ENCODE data around the gene TFCP2. TPM values are rescaled to one million over a fixed set of nuclear protein-coding genes. Genes with fewer than 3 reads are reported as not detected.

TFCP2 gene
- total RNA-seq, 1 donor, result 10.8 TPM

GRCh38 chr12:51049525-51049924, 123.4 kb downstream of the TFCP2 start:
- DNase-seq (ENCODE audit: low read depth in 2 of 3, low spot score in 2 of 3), result no peak

DNA sequence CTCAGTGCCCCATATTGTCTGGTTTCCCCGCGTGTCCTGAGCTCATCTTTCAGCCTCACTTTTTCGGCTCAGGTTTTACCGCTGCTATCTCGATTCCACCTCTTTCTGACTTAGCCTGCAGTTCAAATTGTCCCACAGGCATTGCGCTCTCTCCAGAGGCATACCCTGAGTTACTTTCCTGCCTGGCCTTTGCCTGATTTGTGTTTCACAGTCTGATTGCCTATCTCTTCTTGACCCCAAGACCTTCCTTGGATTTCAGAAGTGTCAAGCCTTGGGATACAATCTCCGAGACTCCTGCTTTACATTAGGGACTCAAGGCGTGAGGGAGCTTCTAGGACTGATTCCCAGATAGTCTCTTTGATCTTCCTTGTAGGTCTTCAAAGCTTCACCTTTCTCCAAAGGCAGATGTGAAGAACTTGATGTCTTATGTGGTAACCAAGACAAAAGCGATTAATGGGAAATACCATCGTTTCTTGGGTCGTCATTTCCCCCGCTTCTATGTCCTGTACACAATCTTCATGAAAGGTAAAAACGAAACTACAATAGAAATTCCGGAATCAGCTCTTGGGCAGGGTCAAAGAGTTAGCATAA, 124.2 kb downstream of the TFCP2 start:
- peak in 1 of 3 donors; percentile 14 for DNase-seq (ENCODE audit: low read depth in 2 of 3, low spot score in 2 of 3)

GRCh38 chr12:51047655-51048540, 125.0 kb downstream of the TFCP2 start, which contains the start of gene LETMD1:
Gene LETMD1, plus strand, starts transcription at chr12:51048327. Its CDS starts 30 bp downstream, at chr12:51048357.
- peak; percentile 86 to 97 (median 97) for DNase-seq (ENCODE audit: low read depth in 2 of 3, low spot score in 2 of 3)

Small RNAs within 50 kb of the gene (small RNA-seq; reads per million reads assigned to genes)
- not detected for gene RF00019
- not detected for gene RNU6-199P

Other genes starting within 250 kb of the TFCP2 start
- gene HIGD1C, start 220.6 kb downstream of the TFCP2 start, total RNA-seq, result not detected
- 51.4 TPM for gene SLC11A2, start 146.8 kb downstream of the TFCP2 start, total RNA-seq
- gene LETMD1, start 124.8 kb downstream of the TFCP2 start, total RNA-seq, result 81.9 TPM
- gene CSRNP2, start 89.5 kb downstream of the TFCP2 start, total RNA-seq, result 7.3 TPM
- gene POU6F1, start 44.9 kb upstream of the TFCP2 start, total RNA-seq, result 3.2 TPM
- 378 TPM for gene DAZAP2, start 65.7 kb upstream of the TFCP2 start, total RNA-seq
- 2.4 TPM for gene SMAGP, start 97.3 kb upstream of the TFCP2 start, total RNA-seq
- gene BIN2, start 151.0 kb upstream of the TFCP2 start, total RNA-seq, result 36.1 TPM
- not detected for gene CELA1, start 173.5 kb upstream of the TFCP2 start, total RNA-seq
- 34.2 TPM for gene GALNT6, start 218.3 kb upstream of the TFCP2 start, total RNA-seq